Endothelial cell (in vitro differentiated cells): ENCODE measurements around the gene STRADA. TPM values are rescaled to one million over a fixed set of nuclear protein-coding genes. Genes with fewer than 3 reads are reported as not detected.

Source experiments
- DNase-seq: peaks from one replicate; pipeline ENCODE4 v3.0.0; 2021; ENCODE audit warnings: low spot score
- H3K27ac Mint-ChIP-seq: one replicate; pipeline ENCODE4 v1.8.0; 2021; ENCODE audit warnings: mixed read lengths, inconsistent platforms; ENCODE audit not compliant: unreplicated experiment
- H3K27me3 Mint-ChIP-seq: one replicate; pipeline ENCODE4 v1.8.0; 2021; ENCODE audit warnings: mild to moderate bottlenecking, moderate library complexity, mixed read lengths, inconsistent platforms; ENCODE audit not compliant: unreplicated experiment
- H3K36me3 Mint-ChIP-seq: one replicate; pipeline ENCODE4 v1.8.0; 2021; ENCODE audit warnings: mild to moderate bottlenecking, low read depth, mixed read lengths, inconsistent platforms; ENCODE audit not compliant: unreplicated experiment
- H3K4me1 Mint-ChIP-seq: one replicate; pipeline ENCODE4 v1.8.0; 2021; ENCODE audit warnings: mild to moderate bottlenecking, mixed read lengths, inconsistent platforms; ENCODE audit not compliant: unreplicated experiment
- H3K4me3 Mint-ChIP-seq: one replicate; pipeline ENCODE4 v1.8.0; 2021; ENCODE audit warnings: mild to moderate bottlenecking, mixed read lengths, inconsistent platforms; ENCODE audit not compliant: unreplicated experiment
- H3K9me3 Mint-ChIP-seq: one replicate; pipeline ENCODE4 v1.8.0; 2021; ENCODE audit warnings: mixed read lengths, inconsistent platforms; ENCODE audit not compliant: unreplicated experiment
- CTCF ChIP-seq: fragments of 200-600 bp; sonication (generic); IDR thresholded peaks from one replicate; pipeline ENCODE4 v1.5.0; 2021; ENCODE audit warnings: antibody characterized with exemption; ENCODE audit not compliant: unreplicated experiment
- total RNA-seq: library from RNA; stranded (reverse); fragmentation: NEBNext Ultra II Directional; extraction: Animal tissue kit (Norgen Biotek cat#: 25700); gene quantifications from one replicate; pipeline ENCODE4 v1.2.1, GENCODE V29; 2021; ENCODE audit not compliant: unreplicated experiment

STRADA gene
- total RNA-seq, 1 donor from 2014 or later: 51.8 TPM

GRCh38 chr17:63768433-63768832 is 26.8 kb upstream of the STRADA start:
- Mint-ChIP-seq H3K27me3 (peaks cover 7% of the 10 kb centered on the region), H3K27ac (no peak overlapping the region), H3K9me3 (no peaks in the 10 kb centered on the region), H3K4me3 (no peak overlapping the region), H3K36me3 (peaks cover 18% of the 10 kb centered on the region), H3K4me1 (peaks cover 10% of the 10 kb centered on the region)
- DNase-seq: no peak
- TF ChIP-seq CTCF: no peak

- no peak for DNase-seq
- peaks cover 21% of the 10 kb centered on the region for H3K36me3 Mint-ChIP-seq
- no peak overlapping the region for H3K27ac Mint-ChIP-seq
- no peak for TF ChIP-seq CTCF
- no peak overlapping the region for H3K4me3 Mint-ChIP-seq
- no peaks in the 10 kb centered on the region for H3K27me3 Mint-ChIP-seq
- H3K9me3 Mint-ChIP-seq: no peaks in the 10 kb centered on the region
- peaks cover 4% of the 10 kb centered on the region for H3K4me1 Mint-ChIP-seq
Measured at GRCh38 chr17:63766754-63767153, 25.2 kb upstream of the STRADA start.

GRCh38 chr17:63764716-63765115 is 23.1 kb upstream of the STRADA start:
- no peaks in the 10 kb centered on the region for H3K27me3 Mint-ChIP-seq
- H3K36me3 Mint-ChIP-seq: peaks cover 24% of the 10 kb centered on the region
- H3K4me3 Mint-ChIP-seq: no peak overlapping the region
- DNase-seq: no peak
- no peaks in the 10 kb centered on the region for H3K9me3 Mint-ChIP-seq
- no peak overlapping the region for H3K27ac Mint-ChIP-seq
- no peak for TF ChIP-seq CTCF
- H3K4me1 Mint-ChIP-seq: peaks cover 4% of the 10 kb centered on the region

GRCh38 chr17:63762161-63763078 is 20.8 kb upstream of the STRADA start:
- Mint-ChIP-seq H3K27ac (peak overlapping the region; percentile 64), H3K4me1 (peaks cover 4% of the 10 kb centered on the region), H3K27me3 (no peaks in the 10 kb centered on the region), H3K4me3 (no peak overlapping the region), H3K36me3 (peaks cover 24% of the 10 kb centered on the region), H3K9me3 (no peaks in the 10 kb centered on the region)
- TF ChIP-seq CTCF: no peak
- DNase-seq: no peak
